Subcutaneous adipose tissue (tissue), 4 donors: Measurements from ENCODE around the gene QDPR. TPM values are rescaled to one million over a fixed set of nuclear protein-coding genes. Genes with fewer than 3 reads are reported as not detected.

Source experiments
- CTCF ChIP-seq: fragments of 450-650 bp; IDR thresholded peaks from one replicate; pipeline ENCODE4 v1.5.1; 2016; ENCODE audit warnings: low read depth, mild to moderate bottlenecking, control low read depth, antibody characterized with exemption, moderate library complexity
- total RNA-seq, 4 donors: library from RNA; depleted of rRNA; stranded (reverse); fragments of >200 nt; gene quantifications; one replicate each; pipeline ENCODE4 v1.1.0, GENCODE V29; 2016

The QDPR gene
- total RNA-seq, 4 donors from 2014 or later, result 13.9 to 50.9 (median 34.9) TPM

GRCh38 chr4:17447056-17447455 is 64.8 kb downstream of the QDPR start:
- TF ChIP-seq CTCF, result no peak

- TF ChIP-seq CTCF, result no peak
Observed at GRCh38 chr4:17437396-17437795, 74.5 kb downstream of the QDPR start.

GRCh38 chr4:17436750-17437090 is 75.2 kb downstream of the QDPR start:
- TF ChIP-seq CTCF, result no peak

Other genes with a start within 250 kb of the QDPR start
- not detected for gene CLRN2, start 3.1 kb upstream of the QDPR start, total RNA-seq
- 100 to 1,000 TPM in 1 of 4 donors, 10 to 100 TPM in 3; 89.4 to 165 (median 96.0) TPM for gene LAP3, start 65.1 kb upstream of the QDPR start, total RNA-seq
- gene MED28, start 102.6 kb upstream of the QDPR start, total RNA-seq, result 10 to 100 TPM; 11.7 to 13.6 (median 12.4) TPM